Measurements from ENCODE around the gene ASMTL.
"Not testable (repeated sequence)": the region's sequence is repeated elsewhere in the genome, so short reads cannot be mapped to it uniquely, and the experiment has no call there.

The ASMTL gene

DNA sequence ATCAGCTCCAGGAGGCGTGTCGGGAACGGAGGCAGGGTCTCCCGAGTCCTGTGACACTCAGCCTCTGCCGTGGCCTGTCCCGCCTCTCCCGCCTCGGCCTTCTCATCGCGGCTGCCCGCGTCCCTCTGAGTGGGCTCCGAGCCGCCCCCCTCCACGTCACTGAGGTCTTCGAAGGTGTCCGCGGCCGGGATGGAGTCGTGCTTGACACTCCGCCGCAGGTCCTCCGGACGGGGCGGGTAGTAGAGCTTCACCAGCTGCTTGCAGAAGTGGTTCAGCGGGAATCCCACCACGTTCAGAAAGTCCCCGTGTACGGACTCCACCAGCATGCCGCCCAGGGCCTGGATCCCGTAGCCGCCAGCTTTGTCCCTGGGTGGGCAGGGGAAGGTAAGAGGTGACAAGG, 25.0 kb downstream of the ASMTL start:
- DNase-seq, result no peak

GRCh38 chrX:1426321-1426720, 26.4 kb downstream of the ASMTL start:
- DNase-seq, result not testable (repeated sequence)

- DNase-seq, result no peak
Measured at GRCh38 chrX:1425381-1425780, 27.3 kb downstream of the ASMTL start.

DNA sequence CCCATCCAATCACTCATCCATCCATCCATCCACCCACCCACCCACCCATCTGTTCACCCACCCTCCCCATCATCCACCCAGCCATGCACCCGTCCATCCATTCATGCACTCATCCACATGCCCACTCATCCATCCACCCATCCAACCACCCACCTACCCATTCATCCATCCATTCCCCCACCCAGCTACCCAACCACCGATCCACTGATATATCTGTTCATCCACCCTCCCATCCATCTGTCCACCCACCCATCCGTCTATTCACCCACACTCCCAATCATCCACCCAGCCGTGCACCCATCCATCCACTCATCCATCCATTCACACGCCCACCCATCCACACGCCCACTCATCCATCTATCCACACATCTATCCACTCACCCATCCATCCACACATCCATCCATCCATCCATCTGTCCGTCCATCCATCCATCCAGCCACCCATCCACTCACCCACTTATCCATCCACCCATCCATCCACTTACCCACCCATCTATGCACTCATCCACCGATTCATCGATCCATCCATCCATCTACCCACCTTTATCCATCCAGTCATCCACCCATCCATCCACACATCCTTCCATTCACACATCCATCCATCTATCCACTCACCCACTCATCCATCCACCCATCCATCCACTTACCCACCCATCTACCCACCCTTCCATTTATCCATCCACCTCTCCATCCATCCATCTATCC, 28.4 kb downstream of the ASMTL start:
- DNase-seq, result no peak

DNA sequence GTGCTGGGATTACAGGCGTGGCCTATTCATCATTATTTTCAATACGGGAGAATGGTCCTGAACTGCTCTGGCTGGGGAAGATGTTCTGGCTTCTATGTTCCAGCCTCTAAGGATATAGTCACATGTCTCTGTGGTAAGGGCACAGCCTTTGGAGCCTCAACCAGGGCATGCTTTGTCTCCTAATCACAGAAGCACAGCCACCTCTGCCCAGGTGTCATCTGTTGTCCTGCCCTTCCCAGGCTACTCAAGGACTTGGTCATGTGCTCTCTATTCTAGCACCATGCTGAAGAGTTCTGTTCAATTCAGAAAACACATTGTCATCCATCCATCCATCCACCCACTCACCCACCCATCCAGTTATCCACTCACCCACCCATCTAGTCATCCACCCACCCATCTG, 29.5 kb downstream of the ASMTL start:
- no peak for DNase-seq

DNA sequence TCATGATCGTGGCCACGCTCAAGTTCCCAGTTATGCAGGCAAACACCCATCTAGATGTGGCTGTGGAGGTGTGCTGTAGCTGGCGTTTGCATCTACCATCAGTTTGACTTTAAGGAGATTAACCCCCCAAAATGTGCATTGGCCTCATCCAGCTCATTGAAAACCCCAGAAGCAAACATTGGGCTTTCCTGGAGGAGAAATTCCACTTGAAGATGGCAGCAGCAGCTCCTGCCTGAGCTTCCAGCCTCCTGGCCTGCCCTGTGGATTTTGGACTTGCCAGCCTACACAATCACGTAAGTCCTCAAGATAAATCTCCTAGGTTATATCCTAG, 30.6 kb downstream of the ASMTL start:
- no peak for DNase-seq

- DNase-seq, result no peak
Measured at GRCh38 chrX:1421433-1422134, 31.1 kb downstream of the ASMTL start.

GRCh38 chrX:1420371-1420770, 32.3 kb downstream of the ASMTL start:
- DNase-seq, result no peak

DNA sequence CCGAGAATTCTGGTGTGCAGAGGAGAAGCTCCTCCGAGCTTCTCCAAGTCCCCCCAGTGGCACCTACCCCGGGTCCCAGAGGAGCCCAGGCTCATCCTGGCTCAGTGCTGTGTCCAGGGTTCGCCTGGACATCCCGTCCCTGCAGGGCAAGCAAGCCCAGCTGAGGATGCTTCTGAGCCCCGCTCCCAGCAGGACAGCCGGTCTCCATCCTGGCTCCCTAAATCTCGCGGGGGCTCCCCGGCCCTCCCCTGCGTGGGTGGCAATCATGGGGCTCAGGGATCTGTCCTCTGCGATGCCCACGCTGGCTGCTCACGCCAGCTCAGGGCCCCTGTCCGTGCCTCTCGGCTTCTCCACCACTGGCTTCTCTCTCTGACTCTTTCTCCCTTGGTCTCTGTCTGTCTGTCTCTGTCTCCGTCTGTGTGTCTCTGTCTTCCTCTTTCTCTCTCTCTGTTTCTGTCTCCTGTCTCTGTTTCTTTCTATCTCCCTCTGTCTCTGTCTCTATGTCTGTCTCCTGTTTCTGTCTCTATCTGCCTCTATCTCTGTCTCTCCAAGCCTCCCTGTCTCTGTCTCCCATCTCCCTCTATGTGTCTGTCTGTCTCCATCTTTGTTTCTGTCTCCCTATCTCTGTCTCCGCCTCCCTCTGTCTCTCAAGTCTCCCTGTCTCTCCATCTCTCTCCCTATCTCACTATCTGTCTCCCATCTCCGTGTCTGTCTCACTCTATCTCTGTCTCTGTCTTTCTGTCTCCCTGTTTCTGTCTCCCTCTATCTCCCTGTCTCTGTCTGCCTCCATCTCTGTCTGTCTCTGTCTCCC, 33.0 kb downstream of the ASMTL start:
- no peak for DNase-seq

GRCh38 chrX:1418901-1419544, 33.7 kb downstream of the ASMTL start:
- DNase-seq, result no peak

DNA sequence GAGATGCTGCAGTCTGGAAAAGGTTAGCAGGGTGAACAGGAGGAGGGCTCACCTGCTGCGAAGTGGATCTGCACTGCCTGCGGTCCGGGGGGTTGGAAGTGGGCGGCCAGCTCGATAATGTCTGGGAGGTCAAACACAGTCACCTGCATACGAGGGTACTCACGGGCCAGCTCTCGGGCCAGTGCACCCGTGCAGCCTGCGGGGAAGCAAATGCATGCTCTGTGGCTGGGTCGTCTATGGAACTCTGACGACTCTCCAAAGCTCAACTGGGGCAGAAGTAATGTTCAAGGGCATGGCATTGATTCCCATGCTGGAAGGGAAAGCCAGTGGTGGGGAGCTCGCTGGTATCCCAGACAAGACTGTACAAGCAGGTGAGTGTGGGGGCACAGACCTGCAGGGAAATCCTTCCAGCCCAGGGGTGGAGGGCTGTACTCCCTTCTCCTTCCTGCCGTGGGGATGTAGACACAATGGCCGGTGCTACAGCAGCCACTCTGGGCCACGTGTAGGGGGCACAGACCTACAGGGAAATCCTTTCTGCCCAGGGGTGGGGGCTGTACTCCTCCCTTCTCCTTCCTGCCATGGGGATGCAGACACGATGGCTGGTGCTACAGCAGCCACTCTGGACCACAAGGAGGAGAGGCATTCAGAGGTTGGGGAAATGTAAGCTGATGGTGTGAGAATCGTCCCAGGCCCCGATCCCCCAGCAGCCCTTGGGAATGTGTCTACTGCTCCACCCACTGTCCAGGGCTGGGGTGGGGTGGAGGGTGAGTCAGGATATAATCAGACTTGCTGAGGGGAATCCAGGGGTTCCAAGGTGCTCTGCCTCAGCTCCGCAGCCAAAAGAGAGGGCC, 34.6 kb downstream of the ASMTL start:
- no peak for DNase-seq

DNA sequence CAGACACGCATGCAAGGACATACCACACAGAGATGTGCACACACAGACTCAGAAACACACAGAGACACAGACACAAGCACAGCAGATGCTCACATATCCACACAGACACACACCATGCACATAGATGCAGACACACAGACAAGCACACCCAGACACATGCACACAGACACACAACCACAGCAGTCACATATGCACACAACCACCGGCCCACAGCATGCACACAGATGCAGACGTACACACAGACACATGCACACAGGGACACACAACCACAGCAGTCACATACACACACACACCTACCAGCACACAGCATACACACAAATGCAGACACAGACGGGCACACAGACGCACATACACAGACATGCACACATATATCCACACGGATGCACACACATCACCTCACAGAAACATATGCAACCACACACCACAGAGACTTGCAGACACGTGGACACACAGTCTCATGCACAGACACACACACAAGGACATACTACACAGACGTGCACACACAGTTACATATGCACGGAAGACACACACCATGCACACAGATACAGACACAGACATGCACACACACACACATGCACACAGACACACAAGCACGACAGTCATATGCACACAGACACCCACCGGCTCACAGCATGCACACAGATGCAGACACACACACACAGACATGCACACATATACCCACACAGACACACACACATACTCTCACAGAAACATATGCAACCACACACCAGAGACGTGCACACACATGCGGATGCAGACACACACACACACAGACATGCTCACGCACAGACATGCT, 35.5 kb downstream of the ASMTL start:
- DNase-seq, result no peak

DNA sequence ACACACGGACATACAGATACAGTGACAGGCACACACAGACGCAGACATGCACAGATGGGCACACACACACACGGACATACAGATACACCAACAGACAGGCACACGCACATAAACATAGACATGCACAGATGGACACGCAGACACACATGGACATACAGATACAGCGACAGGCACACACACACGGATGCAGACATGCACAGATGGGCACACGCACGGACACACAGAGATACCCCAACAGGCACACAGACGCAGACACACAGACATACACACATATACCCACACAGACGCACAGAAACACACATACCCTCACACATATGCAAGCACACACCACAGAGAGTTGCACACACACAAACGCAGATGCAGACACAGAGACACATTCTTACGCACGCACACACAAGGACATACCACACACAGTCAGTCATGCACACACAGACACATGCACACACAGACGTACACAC, 36.4 kb downstream of the ASMTL start:
- no peak for DNase-seq

DNA sequence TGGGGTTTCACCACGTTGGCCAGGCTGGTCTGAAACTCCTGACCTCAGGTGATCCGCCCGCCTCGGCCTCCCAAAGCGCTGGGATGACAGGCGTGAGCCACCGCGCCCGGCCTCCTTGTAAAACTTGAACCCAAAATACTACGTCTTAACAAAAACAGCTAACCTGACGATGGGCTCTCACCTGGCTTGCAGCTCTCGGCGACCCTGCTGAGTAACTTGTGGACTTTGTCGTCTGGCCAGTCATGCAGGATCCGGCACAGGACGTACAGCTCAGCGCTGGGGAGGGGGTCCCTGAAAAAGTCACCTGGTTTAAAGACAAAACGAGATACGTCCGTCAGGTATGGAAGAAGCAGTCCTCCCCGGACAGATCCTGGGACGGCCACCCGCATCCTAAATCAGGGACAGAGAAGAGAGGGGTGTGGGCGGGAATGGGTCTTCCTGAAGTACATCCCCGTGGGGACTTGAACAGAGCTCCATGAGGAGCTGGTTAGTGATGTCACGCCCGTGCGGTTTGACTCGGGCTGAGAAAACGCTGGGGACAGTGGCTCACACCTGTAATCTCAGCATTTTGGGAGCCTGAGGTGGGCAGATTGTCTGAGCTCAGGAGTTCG, 40.1 kb downstream of the ASMTL start:
- DNase-seq, result no peak

GRCh38 chrX:1411326-1411725, 41.4 kb downstream of the ASMTL start:
- DNase-seq, result no peak

DNA sequence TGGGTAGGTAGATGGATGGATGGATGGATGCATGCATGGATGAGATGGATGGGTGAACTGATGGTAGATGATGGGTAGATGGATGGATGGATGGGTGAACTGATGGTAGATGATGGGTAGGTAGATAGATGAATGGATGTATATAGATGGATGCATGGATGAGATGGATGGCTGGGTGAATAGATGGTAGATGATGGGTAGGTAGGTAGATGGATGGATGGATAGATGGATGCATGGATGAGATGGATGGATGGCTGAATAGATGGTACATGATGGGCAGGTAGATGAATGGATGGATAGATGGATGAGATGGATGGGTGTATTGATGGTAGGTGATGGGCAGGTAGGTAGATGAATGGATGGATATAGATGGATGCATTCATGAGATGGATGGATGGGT, 45.7 kb downstream of the ASMTL start:
- no peak for DNase-seq

GRCh38 chrX:1405769-1406168, 46.9 kb downstream of the ASMTL start:
- DNase-seq, result not testable (repeated sequence)

GRCh38 chrX:1403867-1404266, 48.8 kb downstream of the ASMTL start:
- not testable (repeated sequence) for DNase-seq

DNA sequence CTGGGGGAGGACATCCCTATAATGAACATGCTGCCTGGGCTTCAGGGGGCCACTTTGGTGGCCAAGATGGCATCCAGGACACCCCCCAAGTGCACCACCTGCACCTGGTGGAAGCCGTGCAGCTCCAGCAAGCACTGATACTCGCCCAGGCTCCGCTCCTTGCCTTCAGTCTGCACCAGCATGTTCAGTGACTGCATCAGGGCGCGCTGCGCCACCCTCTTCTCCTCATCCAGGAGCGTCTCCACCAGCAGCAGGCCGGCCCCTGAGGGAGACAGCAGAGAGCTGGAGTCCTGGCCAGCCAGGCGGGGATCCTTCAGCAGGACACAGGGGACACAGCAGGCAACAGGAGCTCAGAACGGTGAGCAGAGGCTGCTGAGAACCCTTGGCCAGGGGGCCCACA, 49.5 kb downstream of the ASMTL start:
- DNase-seq, result no peak

GRCh38 chrX:1401611-1402430, 50.9 kb downstream of the ASMTL start:
- DNase-seq, result no peak
